ENCODE data around the gene CTNNA3.

DNA sequence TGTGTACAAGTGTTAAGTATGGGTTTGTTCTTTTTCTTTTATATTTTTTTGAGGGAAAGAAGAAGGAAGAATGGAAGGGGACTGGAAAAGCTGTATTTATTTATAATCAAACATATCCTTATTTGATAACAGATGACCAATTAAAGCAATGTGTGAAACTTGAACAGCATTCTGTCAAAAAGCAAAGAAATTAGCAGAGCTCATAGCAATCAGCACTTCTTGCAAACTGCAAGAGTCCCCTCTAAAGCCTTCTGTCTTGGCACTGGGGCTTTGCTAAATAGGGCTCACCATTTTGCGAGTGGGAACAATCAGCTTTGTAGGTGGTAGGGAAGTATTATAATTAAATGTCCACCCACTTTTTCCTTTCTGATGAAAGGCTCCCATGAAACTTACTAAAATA is 935.1 kb downstream of the CTNNA3 start:
- TF ChIP-seq TAF1 (conservative IDR thresholded peaks at IDR 0.05), result no peak
- TF ChIP-seq, protein P1, sequence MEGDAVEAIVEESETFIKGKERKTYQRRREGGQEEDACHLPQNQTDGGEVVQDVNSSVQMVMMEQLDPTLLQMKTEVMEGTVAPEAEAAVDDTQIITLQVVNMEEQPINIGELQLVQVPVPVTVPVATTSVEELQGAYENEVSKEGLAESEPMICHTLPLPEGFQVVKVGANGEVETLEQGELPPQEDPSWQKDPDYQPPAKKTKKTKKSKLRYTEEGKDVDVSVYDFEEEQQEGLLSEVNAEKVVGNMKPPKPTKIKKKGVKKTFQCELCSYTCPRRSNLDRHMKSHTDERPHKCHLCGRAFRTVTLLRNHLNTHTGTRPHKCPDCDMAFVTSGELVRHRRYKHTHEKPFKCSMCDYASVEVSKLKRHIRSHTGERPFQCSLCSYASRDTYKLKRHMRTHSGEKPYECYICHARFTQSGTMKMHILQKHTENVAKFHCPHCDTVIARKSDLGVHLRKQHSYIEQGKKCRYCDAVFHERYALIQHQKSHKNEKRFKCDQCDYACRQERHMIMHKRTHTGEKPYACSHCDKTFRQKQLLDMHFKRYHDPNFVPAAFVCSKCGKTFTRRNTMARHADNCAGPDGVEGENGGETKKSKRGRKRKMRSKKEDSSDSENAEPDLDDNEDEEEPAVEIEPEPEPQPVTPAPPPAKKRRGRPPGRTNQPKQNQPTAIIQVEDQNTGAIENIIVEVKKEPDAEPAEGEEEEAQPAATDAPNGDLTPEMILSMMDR (IDR thresholded peaks at IDR 0.05; ENCODE audit: low read depth, low read length, missing input control), result no peak
- TF ChIP-seq GABPA (IDR thresholded peaks at IDR 0.05 in 1 of 2, conservative IDR thresholded peaks at IDR 0.05 in 1 of 2), result no peak
